ENCODE data around the gene CLDN1.

CLDN1 gene

DNA sequence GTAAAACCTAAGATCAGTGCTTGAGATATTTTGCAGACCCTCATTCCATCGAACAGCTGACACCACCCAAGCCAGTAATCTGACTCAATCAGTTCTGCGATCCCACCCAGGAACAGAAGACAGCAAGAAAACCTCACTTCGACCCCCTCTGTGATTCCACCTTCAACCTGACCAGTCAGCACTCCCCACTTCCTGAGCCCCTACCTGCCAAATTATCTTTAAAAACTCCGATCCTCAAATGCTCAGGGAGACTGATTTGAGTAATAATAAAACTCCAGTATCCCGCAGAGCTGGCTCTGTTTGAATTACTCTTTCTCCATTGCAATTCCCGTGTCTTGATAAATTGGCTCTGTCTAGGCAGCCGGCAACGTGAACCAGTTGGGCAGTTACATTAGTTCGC lies 40.0 kb upstream of the CLDN1 start:
- H3K4me3 ChIP-seq (ENCODE audit: low read length, poor library complexity, severe bottlenecking), result no peak overlapping the region
- H3K4me1 ChIP-seq (ENCODE audit: insufficient read depth, low read length, poor library complexity, severe bottlenecking), result no peaks in the 10 kb centered on the region
- H3K9me2 ChIP-seq (replicated peaks; ENCODE audit: low read depth, low read length), result no peaks in the 10 kb centered on the region
- no peak overlapping the region for H3K4me2 ChIP-seq (ENCODE audit: low read depth, low read length, poor library complexity, severe bottlenecking)
- no peaks in the 10 kb centered on the region for H3K27me3 ChIP-seq (ENCODE audit: insufficient read depth, low read length, poor library complexity, severe bottlenecking)
- TF ChIP-seq EZH2phosphoT487 (IDR thresholded peaks at IDR 0.05; ENCODE audit: borderline replicate concordance), result no peak
- no peaks in the 10 kb centered on the region for H3F3A ChIP-seq (ENCODE audit: low read depth)
- H3K9me3 ChIP-seq (ENCODE audit: insufficient read depth, low read depth, low read length), result no peaks in the 10 kb centered on the region
- H3K36me3 ChIP-seq (ENCODE audit: insufficient read depth, low read length), result no peaks in the 10 kb centered on the region
- H3K79me2 ChIP-seq (ENCODE audit: insufficient read depth, low read length), result no peaks in the 10 kb centered on the region
- H2AFZ ChIP-seq (ENCODE audit: low read length), result no peak overlapping the region
- no peak overlapping the region for H3K9ac ChIP-seq (ENCODE audit: low read depth, low read length, poor library complexity, severe bottlenecking)
- H4K20me1 ChIP-seq (ENCODE audit: insufficient read depth, low read length, poor library complexity, severe bottlenecking), result no peaks in the 10 kb centered on the region

DNA sequence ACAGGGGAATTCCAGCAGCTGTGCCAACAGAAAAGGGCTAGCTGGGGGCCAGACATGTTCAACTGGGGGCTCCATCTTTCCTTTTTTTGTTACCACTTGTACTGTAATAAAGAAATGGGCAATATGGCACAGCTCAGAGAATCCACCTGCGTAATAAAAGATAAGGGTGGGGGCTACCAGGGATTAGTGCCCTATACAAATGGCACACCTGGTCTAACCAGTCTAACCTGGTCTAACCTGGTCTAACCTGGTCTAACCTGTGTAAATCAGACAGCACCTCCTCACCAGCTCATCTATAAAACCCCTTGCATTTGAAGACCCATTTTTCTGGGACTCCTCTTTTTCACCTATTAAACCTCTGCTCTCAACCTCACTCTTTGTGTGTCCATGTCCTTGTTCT lies 39.5 kb upstream of the CLDN1 start:
- H3K9me3 ChIP-seq (ENCODE audit: insufficient read depth, low read depth, low read length), result no peaks in the 10 kb centered on the region
- H3K4me2 ChIP-seq (ENCODE audit: low read depth, low read length, poor library complexity, severe bottlenecking), result no peak overlapping the region
- H3K4me1 ChIP-seq (ENCODE audit: insufficient read depth, low read length, poor library complexity, severe bottlenecking), result no peaks in the 10 kb centered on the region
- TF ChIP-seq, protein P1, sequence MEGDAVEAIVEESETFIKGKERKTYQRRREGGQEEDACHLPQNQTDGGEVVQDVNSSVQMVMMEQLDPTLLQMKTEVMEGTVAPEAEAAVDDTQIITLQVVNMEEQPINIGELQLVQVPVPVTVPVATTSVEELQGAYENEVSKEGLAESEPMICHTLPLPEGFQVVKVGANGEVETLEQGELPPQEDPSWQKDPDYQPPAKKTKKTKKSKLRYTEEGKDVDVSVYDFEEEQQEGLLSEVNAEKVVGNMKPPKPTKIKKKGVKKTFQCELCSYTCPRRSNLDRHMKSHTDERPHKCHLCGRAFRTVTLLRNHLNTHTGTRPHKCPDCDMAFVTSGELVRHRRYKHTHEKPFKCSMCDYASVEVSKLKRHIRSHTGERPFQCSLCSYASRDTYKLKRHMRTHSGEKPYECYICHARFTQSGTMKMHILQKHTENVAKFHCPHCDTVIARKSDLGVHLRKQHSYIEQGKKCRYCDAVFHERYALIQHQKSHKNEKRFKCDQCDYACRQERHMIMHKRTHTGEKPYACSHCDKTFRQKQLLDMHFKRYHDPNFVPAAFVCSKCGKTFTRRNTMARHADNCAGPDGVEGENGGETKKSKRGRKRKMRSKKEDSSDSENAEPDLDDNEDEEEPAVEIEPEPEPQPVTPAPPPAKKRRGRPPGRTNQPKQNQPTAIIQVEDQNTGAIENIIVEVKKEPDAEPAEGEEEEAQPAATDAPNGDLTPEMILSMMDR (conservative IDR thresholded peaks at IDR 0.05; ENCODE audit: low read length), result no peak
- no peak for TF ChIP-seq EZH2phosphoT487 (IDR thresholded peaks at IDR 0.05; ENCODE audit: borderline replicate concordance)
- H3K9ac ChIP-seq (ENCODE audit: low read depth, low read length, poor library complexity, severe bottlenecking), result no peak overlapping the region
- no peaks in the 10 kb centered on the region for H3K36me3 ChIP-seq (ENCODE audit: insufficient read depth, low read length)
- H3F3A ChIP-seq (ENCODE audit: low read depth), result no peaks in the 10 kb centered on the region
- H3K4me3 ChIP-seq (ENCODE audit: low read length, poor library complexity, severe bottlenecking), result no peak overlapping the region
- no peak overlapping the region for H2AFZ ChIP-seq (ENCODE audit: low read length)
- H4K20me1 ChIP-seq (ENCODE audit: insufficient read depth, low read length, poor library complexity, severe bottlenecking), result no peaks in the 10 kb centered on the region
- no peaks in the 10 kb centered on the region for H3K9me2 ChIP-seq (replicated peaks; ENCODE audit: low read depth, low read length)
- no peaks in the 10 kb centered on the region for H3K27me3 ChIP-seq (ENCODE audit: insufficient read depth, low read length, poor library complexity, severe bottlenecking)
- no peaks in the 10 kb centered on the region for H3K79me2 ChIP-seq (ENCODE audit: insufficient read depth, low read length)

DNA sequence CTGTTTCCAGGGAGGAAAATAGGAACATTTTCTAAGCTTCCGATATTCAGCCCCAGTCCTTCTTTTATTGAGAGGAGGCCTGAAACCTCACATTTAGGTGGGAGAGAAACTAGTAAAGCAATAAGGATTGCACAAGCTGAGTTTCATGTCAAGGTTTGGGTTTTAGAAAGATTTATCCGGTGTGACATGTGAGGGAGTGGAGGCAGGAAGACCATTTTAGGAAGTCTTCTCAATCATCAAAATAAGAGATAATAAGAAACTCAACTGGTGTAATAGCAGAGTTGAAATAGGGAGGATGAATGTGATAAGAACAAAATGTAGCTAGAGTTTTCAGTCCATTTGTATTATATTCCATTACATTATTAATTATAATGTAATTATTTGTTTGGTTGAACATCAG lies 38.0 kb upstream of the CLDN1 start:
- no peaks in the 10 kb centered on the region for H3K79me2 ChIP-seq (ENCODE audit: insufficient read depth, low read length)
- no peaks in the 10 kb centered on the region for H4K20me1 ChIP-seq (ENCODE audit: insufficient read depth, low read length, poor library complexity, severe bottlenecking)
- H3K4me1 ChIP-seq (ENCODE audit: insufficient read depth, low read length, poor library complexity, severe bottlenecking), result no peaks in the 10 kb centered on the region
- H3K4me2 ChIP-seq (ENCODE audit: low read depth, low read length, poor library complexity, severe bottlenecking), result no peak overlapping the region
- no peak overlapping the region for H2AFZ ChIP-seq (ENCODE audit: low read length)
- H3K36me3 ChIP-seq (ENCODE audit: insufficient read depth, low read length), result no peaks in the 10 kb centered on the region
- no peak overlapping the region for H3K9ac ChIP-seq (ENCODE audit: low read depth, low read length, poor library complexity, severe bottlenecking)
- TF ChIP-seq EZH2phosphoT487 (IDR thresholded peaks at IDR 0.05; ENCODE audit: borderline replicate concordance), result no peak
- TF ChIP-seq, protein P1 (conservative IDR thresholded peaks at IDR 0.05; ENCODE audit: low read length), result no peak
- no peaks in the 10 kb centered on the region for H3F3A ChIP-seq (ENCODE audit: low read depth)
- no peaks in the 10 kb centered on the region for H3K27me3 ChIP-seq (ENCODE audit: insufficient read depth, low read length, poor library complexity, severe bottlenecking)
- H3K4me3 ChIP-seq (ENCODE audit: low read length, poor library complexity, severe bottlenecking), result no peak overlapping the region
- no peaks in the 10 kb centered on the region for H3K9me2 ChIP-seq (replicated peaks; ENCODE audit: low read depth, low read length)
- no peaks in the 10 kb centered on the region for H3K9me3 ChIP-seq (ENCODE audit: insufficient read depth, low read depth, low read length)

DNA sequence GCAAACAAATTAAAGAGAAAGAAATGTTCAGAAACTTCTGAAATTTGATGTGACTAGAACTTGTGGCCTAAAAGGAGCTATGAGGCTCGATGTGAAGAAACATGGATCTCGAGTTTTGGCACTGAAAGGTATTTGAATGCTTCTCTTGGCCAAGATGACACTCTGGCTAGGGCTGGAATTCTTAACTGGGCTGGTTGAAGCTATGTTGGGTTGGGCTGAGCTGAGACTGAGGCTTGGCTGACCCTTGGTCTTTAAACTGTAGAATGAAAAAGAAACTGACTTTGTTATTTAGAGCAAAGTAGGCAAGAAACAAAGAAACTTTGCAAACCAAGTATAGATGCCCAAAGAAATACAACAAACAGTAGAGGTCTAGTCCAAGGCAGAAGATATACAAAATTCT lies 37.6 kb upstream of the CLDN1 start:
- no peak for TF ChIP-seq EZH2phosphoT487 (IDR thresholded peaks at IDR 0.05; ENCODE audit: borderline replicate concordance)
- TF ChIP-seq, protein P1 (conservative IDR thresholded peaks at IDR 0.05; ENCODE audit: low read length), result no peak

More for the DNA sequence above, 37.6 kb upstream of the CLDN1 start:
- no peaks in the 10 kb centered on the region for H3K27me3 ChIP-seq (ENCODE audit: insufficient read depth, low read length, poor library complexity, severe bottlenecking)
- H3K79me2 ChIP-seq (ENCODE audit: insufficient read depth, low read length), result no peaks in the 10 kb centered on the region
- H3K9me2 ChIP-seq (replicated peaks; ENCODE audit: low read depth, low read length), result no peaks in the 10 kb centered on the region
- H3F3A ChIP-seq (ENCODE audit: low read depth), result no peaks in the 10 kb centered on the region
- H4K20me1 ChIP-seq (ENCODE audit: insufficient read depth, low read length, poor library complexity, severe bottlenecking), result no peaks in the 10 kb centered on the region
- no peak overlapping the region for H3K4me2 ChIP-seq (ENCODE audit: low read depth, low read length, poor library complexity, severe bottlenecking)
- H3K4me1 ChIP-seq (ENCODE audit: insufficient read depth, low read length, poor library complexity, severe bottlenecking), result no peaks in the 10 kb centered on the region
- H3K4me3 ChIP-seq (ENCODE audit: low read length, poor library complexity, severe bottlenecking), result no peak overlapping the region
- no peak overlapping the region for H3K9ac ChIP-seq (ENCODE audit: low read depth, low read length, poor library complexity, severe bottlenecking)
- no peaks in the 10 kb centered on the region for H3K9me3 ChIP-seq (ENCODE audit: insufficient read depth, low read depth, low read length)
- H3K36me3 ChIP-seq (ENCODE audit: insufficient read depth, low read length), result no peaks in the 10 kb centered on the region
- H2AFZ ChIP-seq (ENCODE audit: low read length), result no peak overlapping the region

Data from Loucy (cell line).